Mesenchymal stem cell (in vitro differentiated cells and primary cell): ENCODE measurements around the gene PZP.
A peak's percentile ranks its signal among the peaks of the same experiment; 100 is the strongest.

Source experiments
- DNase-seq: peaks from one replicate; pipeline ENCODE4 v3.0.0-alpha.2; 2013
- H2AFZ ChIP-seq: one replicate; pipeline ENCODE4 v1.6.1; 2013; ENCODE audit warnings: low read depth, mild to moderate bottlenecking, control low read depth, inconsistent platforms, low read length, moderate library complexity
- H2AK5ac ChIP-seq: 2 replicates; pipeline ENCODE4 v1.6.1; 2013; ENCODE audit warnings: low read length, moderate library complexity, mild to moderate bottlenecking, inconsistent platforms; ENCODE audit not compliant: severe bottlenecking
- H2BK120ac ChIP-seq: one replicate; pipeline ENCODE4 v1.6.1; 2013; ENCODE audit warnings: low read depth, mild to moderate bottlenecking, inconsistent platforms, low read length, moderate library complexity
- H2BK12ac ChIP-seq, 2 experiments: one replicate each; pipeline ENCODE4 v1.6.1; 2013; ENCODE audit warnings: inconsistent platforms in 2 of 2, low read length in 2 of 2, mild to moderate bottlenecking in 2 of 2, moderate library complexity in 2 of 2, control low read depth in 1 of 2
- H2BK15ac ChIP-seq: one replicate; pipeline ENCODE4 v1.6.1; 2013; ENCODE audit warnings: mild to moderate bottlenecking, low read depth, inconsistent platforms; ENCODE audit not compliant: poor library complexity, severe bottlenecking
- H2BK5ac ChIP-seq: 2 replicates; pipeline ENCODE4 v1.6.1; 2013; ENCODE audit warnings: low read depth, mild to moderate bottlenecking, low read length, control low read depth, inconsistent platforms; ENCODE audit not compliant: poor library complexity, severe bottlenecking
- H3K14ac ChIP-seq, 2 experiments: one replicate each; pipeline ENCODE4 v1.6.1; 2013; ENCODE audit warnings: inconsistent platforms in 2 of 2, low read length in 2 of 2, control low read depth in 1 of 2, mild to moderate bottlenecking in 1 of 2, moderate library complexity in 1 of 2
- H3K18ac ChIP-seq, 2 experiments: one replicate each; pipeline ENCODE4 v1.6.1; 2013; ENCODE audit warnings: inconsistent platforms in 2 of 2, low read length in 2 of 2, control low read depth in 1 of 2, low read depth in 1 of 2, mild to moderate bottlenecking in 1 of 2
- H3K23ac ChIP-seq, 2 experiments: one replicate each; pipeline ENCODE4 v1.6.1; 2013; ENCODE audit warnings: inconsistent platforms in 2 of 2, low read length in 2 of 2, mild to moderate bottlenecking in 2 of 2, moderate library complexity in 2 of 2, control low read depth in 1 of 2
- H3K27ac ChIP-seq: 2 replicates; pipeline ENCODE4 v1.5.1; 2013; ENCODE audit warnings: mild to moderate bottlenecking, moderate library complexity, low read length, control low read depth, inconsistent platforms; ENCODE audit not compliant: poor library complexity, severe bottlenecking
- H3K27me3 ChIP-seq, 2 experiments: 2 replicates each; pipeline versions ENCODE4 v1.6.1 to v1.7.0; 2013; ENCODE audit warnings: low read length in 2 of 2, mild to moderate bottlenecking in 2 of 2, moderate library complexity in 2 of 2, control low read depth in 1 of 2, inconsistent platforms in 1 of 2; ENCODE audit not compliant: control insufficient read depth in 1 of 2, insufficient read depth in 1 of 2
- H3K36me3 ChIP-seq, 2 experiments: 2 replicates each; pipeline versions ENCODE4 v1.6.1 to v1.7.0; 2013; ENCODE audit warnings: low read length in 2 of 2, control low read depth in 1 of 2, inconsistent platforms in 1 of 2, low read depth in 1 of 2, mild to moderate bottlenecking in 1 of 2; ENCODE audit not compliant: insufficient read depth in 2 of 2, control insufficient read depth in 1 of 2
- H3K4ac ChIP-seq, 2 experiments: one replicate each; pipeline ENCODE4 v1.6.1; 2013; ENCODE audit warnings: inconsistent platforms in 2 of 2, low read length in 2 of 2, mild to moderate bottlenecking in 2 of 2, moderate library complexity in 2 of 2, control low read depth in 1 of 2, low read depth in 1 of 2
- H3K4me1 ChIP-seq: 2 replicates; pipeline ENCODE4 v1.6.1; 2013; ENCODE audit warnings: low read depth, low read length, control low read depth; ENCODE audit not compliant: control insufficient read depth, insufficient read depth
- H3K4me2 ChIP-seq: 2 replicates; pipeline ENCODE4 v1.6.1; 2013; ENCODE audit warnings: low read length, mild to moderate bottlenecking, inconsistent platforms; ENCODE audit not compliant: poor library complexity, severe bottlenecking
- H3K4me3 ChIP-seq, 2 experiments: 2 replicates each; pipeline versions ENCODE4 v1.5.1 to v1.7.0; 2013; ENCODE audit warnings: low read length in 2 of 2, mild to moderate bottlenecking in 2 of 2, control low read depth in 1 of 2, low read depth in 1 of 2; ENCODE audit not compliant: insufficient read depth in 1 of 2
- H3K79me1 ChIP-seq: replicated peaks from 2 replicates; pipeline ENCODE4 v1.6.1; 2013; ENCODE audit warnings: mild to moderate bottlenecking, control low read depth, low read length, inconsistent platforms; ENCODE audit not compliant: poor library complexity, severe bottlenecking
- H3K9ac ChIP-seq: 2 replicates; pipeline ENCODE4 v1.7.0; 2013; ENCODE audit warnings: mild to moderate bottlenecking, low read length, moderate library complexity
- H3K9me3 ChIP-seq: 2 replicates; pipeline ENCODE4 v1.7.0; 2013; ENCODE audit warnings: mild to moderate bottlenecking, low read length; ENCODE audit not compliant: control insufficient read depth
- H4K8ac ChIP-seq: one replicate; pipeline ENCODE4 v1.6.1; 2013; ENCODE audit warnings: inconsistent platforms, mild to moderate bottlenecking, low read length, moderate library complexity
- H4K91ac ChIP-seq: one replicate; pipeline ENCODE4 v1.6.1; 2013; ENCODE audit warnings: mild to moderate bottlenecking, low read length, inconsistent platforms
- WGBS: methylation state at CpG from one replicate; pipeline ENCODE4 v1.1.7; 2013; ENCODE audit warnings: mixed read lengths; 5-methylcytosine and 5-hydroxymethylcytosine counted together

The PZP gene

DNA sequence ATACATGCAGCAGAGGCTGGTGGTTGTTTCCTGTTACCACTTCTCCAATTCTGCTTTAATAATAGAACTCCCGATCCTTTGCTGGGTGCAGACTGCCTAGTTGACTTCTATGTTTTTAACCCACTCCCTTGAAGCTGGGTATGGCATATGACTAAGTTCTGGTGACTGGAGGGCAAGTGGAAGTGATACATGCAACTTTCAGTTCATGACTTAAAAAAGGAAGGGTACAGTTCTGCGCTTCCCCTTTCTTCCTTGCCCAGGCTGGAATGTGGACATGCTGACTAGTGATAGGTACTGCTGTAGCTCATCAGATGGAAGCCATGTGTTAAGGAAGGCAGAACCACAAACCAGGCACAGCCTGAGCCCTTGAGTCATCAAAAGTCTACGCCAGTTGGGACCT, 90.0 kb downstream of the PZP start:
- Histone ChIP-seq H2BK15ac (no peak overlapping the region), H3K18ac (no peak overlapping the region), H2AFZ (no peak overlapping the region), H3K27me3 (no peaks in the 10 kb centered on the region), H4K8ac (no peak overlapping the region), H3K14ac (no peak overlapping the region), H3K9ac (no peak overlapping the region), H3K36me3 (no peaks in the 10 kb centered on the region), H3K4me3 (no peak overlapping the region), H4K91ac (no peak overlapping the region), H2BK12ac (peak overlapping the region in 1 of 2 experiments; percentile 77), H3K4ac (no peak overlapping the region), H3K4me2 (no peak overlapping the region), H2AK5ac (no peak overlapping the region), H3K79me1 (no peaks in the 10 kb centered on the region), H2BK120ac (no peak overlapping the region), H3K23ac (no peak overlapping the region), H2BK5ac (no peak overlapping the region), H3K4me1 (no peaks in the 10 kb centered on the region), H3K9me3 (no peaks in the 10 kb centered on the region), H3K27ac (no peak overlapping the region)
- DNase-seq: no peak
- WGBS: 92% methylated on average over 2 of the region's 3 CpGs

- DNase-seq: peak; percentile 80
- no peak within 1 kb of the TSS for H3K18ac ChIP-seq
- H3K36me3 ChIP-seq: no peaks in the 10 kb centered on the region
- no peak within 1 kb of the TSS for H3K4me2 ChIP-seq
- no peaks in the 10 kb centered on the region for H3K4me1 ChIP-seq
- peak within 1 kb of the TSS in 1 of 2 experiments; percentile 56 for H3K4me3 ChIP-seq
- H2AFZ ChIP-seq: no peak within 1 kb of the TSS
- no peak within 1 kb of the TSS for H2BK120ac ChIP-seq
- H3K9ac ChIP-seq: peak within 1 kb of the TSS; percentile 44
- H2BK15ac ChIP-seq: no peak within 1 kb of the TSS
- no peak within 1 kb of the TSS for H3K23ac ChIP-seq
- no peak within 1 kb of the TSS for H3K4ac ChIP-seq
- no peaks in the 10 kb centered on the region for H3K9me3 ChIP-seq
- no peak within 1 kb of the TSS for H4K91ac ChIP-seq
- peaks cover 0 to 5% of the 10 kb centered on the region in 2 experiments for H3K27me3 ChIP-seq
- no peak within 1 kb of the TSS for H2BK12ac ChIP-seq
- H4K8ac ChIP-seq: no peak within 1 kb of the TSS
- 49% methylated on average over 9 of the region's 9 CpGs for WGBS
- no peak within 1 kb of the TSS for H2AK5ac ChIP-seq
- H3K79me1 ChIP-seq: no peaks in the 10 kb centered on the region
- H3K14ac ChIP-seq: no peak within 1 kb of the TSS
- H2BK5ac ChIP-seq: no peak within 1 kb of the TSS
- H3K27ac ChIP-seq: no peak within 1 kb of the TSS
Observed at GRCh38 chr12:9115731-9116559, 92.2 kb downstream of the PZP start, which contains the start of gene A2M. Gene A2M, minus strand, starts transcription at chr12:9115919. Its CDS starts 70 bp downstream, at chr12:9115849.

DNA sequence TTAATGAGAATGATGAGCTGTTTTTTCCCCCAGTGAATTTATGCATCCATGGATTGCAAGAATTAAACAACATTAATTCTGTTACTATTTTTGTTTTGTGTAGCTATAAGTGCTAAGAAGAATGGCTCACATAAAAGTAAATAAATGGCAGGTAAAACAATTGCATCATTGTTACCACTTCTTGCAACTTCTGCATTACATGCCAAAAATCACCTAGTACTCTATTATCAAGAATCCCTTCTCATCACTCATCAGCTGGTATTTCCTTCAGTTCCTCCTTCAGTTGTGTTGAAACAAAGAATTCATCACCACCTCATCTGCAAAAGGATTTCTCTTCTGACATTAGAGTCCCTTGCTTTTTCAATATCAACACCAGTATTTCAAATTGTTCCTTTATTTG, 93.2 kb downstream of the PZP start:
- no peak overlapping the region for H3K4me2 ChIP-seq
- H3K27me3 ChIP-seq: peaks cover 0 to 5% of the 10 kb centered on the region in 2 experiments
- no peak overlapping the region for H2BK12ac ChIP-seq
- no peak overlapping the region for H4K8ac ChIP-seq
- H3K27ac ChIP-seq: no peak overlapping the region
- H3K4me1 ChIP-seq: no peaks in the 10 kb centered on the region
- H2AK5ac ChIP-seq: no peak overlapping the region
- H3K23ac ChIP-seq: no peak overlapping the region
- no peak overlapping the region for H3K14ac ChIP-seq
- no peak overlapping the region for H2BK5ac ChIP-seq
- no peak overlapping the region for H2BK15ac ChIP-seq
- H2BK120ac ChIP-seq: no peak overlapping the region
- H3K18ac ChIP-seq: no peak overlapping the region
- peak overlapping the region in 1 of 2 experiments; percentile 56 for H3K4me3 ChIP-seq
- H2AFZ ChIP-seq: no peak overlapping the region
- H3K4ac ChIP-seq: no peak overlapping the region
- no peaks in the 10 kb centered on the region for H3K79me1 ChIP-seq
- DNase-seq: no peak
- peak overlapping the region; percentile 44 for H3K9ac ChIP-seq
- H3K36me3 ChIP-seq: peaks cover 0 to 1% of the 10 kb centered on the region in 2 experiments
- no peak overlapping the region for H4K91ac ChIP-seq
- H3K9me3 ChIP-seq: no peaks in the 10 kb centered on the region

GRCh38 chr12:9113987-9114309, 94.2 kb downstream of the PZP start:
- H2BK12ac ChIP-seq: no peak overlapping the region
- no peaks in the 10 kb centered on the region for H3K79me1 ChIP-seq
- WGBS: 100% methylated on average over 1 of the region's 1 CpG
- H4K8ac ChIP-seq: no peak overlapping the region
- no peak overlapping the region for H3K4ac ChIP-seq
- no peak overlapping the region for H3K14ac ChIP-seq
- H4K91ac ChIP-seq: no peak overlapping the region
- H3K4me2 ChIP-seq: no peak overlapping the region
- H3K23ac ChIP-seq: no peak overlapping the region
- no peak overlapping the region for H2AFZ ChIP-seq
- peaks cover 0 to 6% of the 10 kb centered on the region in 2 experiments for H3K36me3 ChIP-seq
- H3K9me3 ChIP-seq: no peaks in the 10 kb centered on the region
- no peak overlapping the region for H3K27ac ChIP-seq
- H3K27me3 ChIP-seq: peaks cover 0 to 5% of the 10 kb centered on the region in 2 experiments
- no peak overlapping the region for H3K18ac ChIP-seq
- H3K9ac ChIP-seq: no peak overlapping the region
- DNase-seq: no peak
- H2BK5ac ChIP-seq: no peak overlapping the region
- no peak overlapping the region for H2BK15ac ChIP-seq
- no peak overlapping the region for H2BK120ac ChIP-seq
- H3K4me3 ChIP-seq: peak overlapping the region in 1 of 2 experiments; percentile 11
- no peaks in the 10 kb centered on the region for H3K4me1 ChIP-seq
- no peak overlapping the region for H2AK5ac ChIP-seq
